Thyroid gland (tissue), 4 donors: Measurements from ENCODE around the gene METTL6.

Experiments
- POLR2A ChIP-seq, 2 donors: fragments of 450-650 bp; IDR thresholded peaks; one replicate each; pipeline ENCODE4 v1.6.1; 2017; ENCODE audit warnings: antibody characterized with exemption in 2 of 2, mild to moderate bottlenecking in 2 of 2, moderate library complexity in 1 of 2
- TF ChIP-seq, protein P1 (sequence below), 6 experiments: fragments of 200-600 bp in 3 of 6; fragments of 450-650 bp in 3 of 6; sonication (generic) in 3 of 6; IDR thresholded peaks; one replicate each; pipeline ENCODE4 v1.5.1; 2016 to 2019; ENCODE audit warnings: antibody characterized with exemption in 6 of 6, mild to moderate bottlenecking in 2 of 6, inconsistent platforms in 1 of 6, moderate library complexity in 1 of 6

DNA sequence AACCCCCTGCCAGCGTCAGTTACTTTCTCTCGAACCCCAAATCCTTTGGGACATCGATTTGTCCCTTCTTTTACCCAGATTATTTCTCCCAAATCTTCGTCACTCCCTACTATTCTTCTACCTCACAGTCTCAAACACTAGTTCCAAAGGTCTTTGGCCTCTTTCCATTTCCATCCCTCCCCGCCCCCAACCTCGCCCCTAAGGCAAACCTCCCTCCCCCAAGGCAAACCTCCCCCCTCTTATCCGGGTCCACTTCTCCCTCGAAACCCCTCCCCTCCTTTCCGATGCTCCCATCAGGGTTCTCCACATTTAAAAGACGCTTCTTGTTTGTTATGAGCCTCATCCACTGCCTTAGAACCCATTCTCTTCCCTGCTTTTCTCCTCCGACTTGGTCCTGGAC lies 637 bp upstream of the METTL6 start:
- no peak for TF ChIP-seq POLR2A (IDR thresholded peaks at IDR 0.05)
- TF ChIP-seq, protein P1, sequence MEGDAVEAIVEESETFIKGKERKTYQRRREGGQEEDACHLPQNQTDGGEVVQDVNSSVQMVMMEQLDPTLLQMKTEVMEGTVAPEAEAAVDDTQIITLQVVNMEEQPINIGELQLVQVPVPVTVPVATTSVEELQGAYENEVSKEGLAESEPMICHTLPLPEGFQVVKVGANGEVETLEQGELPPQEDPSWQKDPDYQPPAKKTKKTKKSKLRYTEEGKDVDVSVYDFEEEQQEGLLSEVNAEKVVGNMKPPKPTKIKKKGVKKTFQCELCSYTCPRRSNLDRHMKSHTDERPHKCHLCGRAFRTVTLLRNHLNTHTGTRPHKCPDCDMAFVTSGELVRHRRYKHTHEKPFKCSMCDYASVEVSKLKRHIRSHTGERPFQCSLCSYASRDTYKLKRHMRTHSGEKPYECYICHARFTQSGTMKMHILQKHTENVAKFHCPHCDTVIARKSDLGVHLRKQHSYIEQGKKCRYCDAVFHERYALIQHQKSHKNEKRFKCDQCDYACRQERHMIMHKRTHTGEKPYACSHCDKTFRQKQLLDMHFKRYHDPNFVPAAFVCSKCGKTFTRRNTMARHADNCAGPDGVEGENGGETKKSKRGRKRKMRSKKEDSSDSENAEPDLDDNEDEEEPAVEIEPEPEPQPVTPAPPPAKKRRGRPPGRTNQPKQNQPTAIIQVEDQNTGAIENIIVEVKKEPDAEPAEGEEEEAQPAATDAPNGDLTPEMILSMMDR (IDR thresholded peaks at IDR 0.05): no peak
